Heart right ventricle (tissue), 16 donors: Measurements from ENCODE around the gene KCNAB2. TPM values are rescaled to one million over a fixed set of nuclear protein-coding genes. Genes with fewer than 3 reads are reported as not detected.

Source experiments
- ATAC-seq, 8 donors: fragments of 200-7000 bp; cut with Tn5 transposase; one replicate each; pipeline ENCODE4 v1.9.1; 2020; ENCODE audit warnings: mild to moderate bottlenecking in 8 of 8, moderate library complexity in 8 of 8, moderate number of reproducible peaks in 1 of 8
- DNase-seq, 2 donors: peaks; one replicate each; pipeline ENCODE4 v3.0.0-alpha.2; 2020
- H3K27ac ChIP-seq, 10 donors: fragments of 200-600 bp; sonication (generic) in 2 of 10; one replicate each; pipeline versions ENCODE4 v1.5.0 to v1.8.0; 2020 to 2022; ENCODE audit warnings: mild to moderate bottlenecking in 3 of 10
- H3K27me3 ChIP-seq, 7 donors: fragments of 200-600 bp; one replicate each; pipeline ENCODE4 v1.8.0; 2021 to 2022; ENCODE audit warnings: mild to moderate bottlenecking in 2 of 7
- H3K36me3 ChIP-seq, 9 donors: fragments of 200-600 bp; sonication (generic) in 1 of 9; one replicate each; pipeline versions ENCODE4 v1.5.0 to v1.8.0; 2020 to 2022; ENCODE audit warnings: mild to moderate bottlenecking in 2 of 9
- H3K4me1 ChIP-seq, 9 donors: fragments of 200-600 bp; sonication (generic) in 1 of 9; one replicate each; pipeline versions ENCODE4 v1.5.0 to v1.8.0; 2020 to 2022; ENCODE audit warnings: mild to moderate bottlenecking in 4 of 9
- H3K4me3 ChIP-seq, 10 donors: fragments of 200-600 bp; sonication (generic) in 2 of 10; one replicate each; pipeline versions ENCODE4 v1.5.0 to v1.8.0; 2020 to 2022; ENCODE audit warnings: mild to moderate bottlenecking in 7 of 10, moderate library complexity in 2 of 10
- H3K9me3 ChIP-seq, 11 donors: fragments of 200-600 bp in 10 of 11; sonication (generic) in 2 of 11; one replicate each; pipeline versions ENCODE4 v1.5.0 to v1.8.0; 2013 to 2022; ENCODE audit warnings: mild to moderate bottlenecking in 2 of 11, control low read depth in 1 of 11, moderate library complexity in 1 of 11
- WGBS, 2 donors: extraction: QIAGEN DNeasy Blood & Tissue Kit; methylation state at CpG; one replicate each; pipeline ENCODE4 v1.1.7; 2013; ENCODE audit warnings: inconsistent platforms in 1 of 2; 5-methylcytosine and 5-hydroxymethylcytosine counted together
- intact Hi-C, 10 donors: fragments of 100-400 bp; cut with DNase I; formaldehyde crosslinking; loops; one replicate each; pipeline versions ENCODE4 v1.11.1 to v1.14.2; 2022
- polyA plus RNA-seq, 2 donors: library from polyadenylated mRNA; stranded (reverse); fragments of 200-250 nt; gene quantifications; one replicate each; pipeline ENCODE4 v1.2.3, GENCODE V29; 2013
- total RNA-seq, 10 donors: library from RNA; stranded (reverse); fragmentation: NEBNext Ultra II Directional in 3 of 10; extraction: Animal tissue kit (Norgen Biotek cat#: 25700) in 3 of 10; gene quantifications; one replicate each; pipeline versions ENCODE4 v1.2.1 to v1.2.4, GENCODE V29; 2021 to 2023
- TF ChIP-seq, protein P1 (sequence below), 9 donors: fragments of 200-600 bp; sonication (generic) in 2 of 9; IDR thresholded peaks; one replicate each; pipeline versions ENCODE4 v1.5.0 to v1.8.0; 2021 to 2022; ENCODE audit warnings: antibody characterized with exemption in 9 of 9, mild to moderate bottlenecking in 5 of 9, moderate library complexity in 1 of 9
- donor health status: Arrhythmogenic right ventricular cardiomyopathy.
- donor health status: ischemic (EF 13 %, LVEDD 7.1; RV severe dilation, severe dysfunction).
- donor health status: healthy with polysubstance abuse.
- donor health status: DM: no; HTN: yes; CAD: no.
- donor health status: DM: no; HTN: no; CAD: no.
- donor health status: ischemic (EF 25% LVEDD 6.9; RV normal size, moderate dysfunction).
- donor health status: ischemic (EF 25% LVEDD 5.7; RV mildly dilated, moderate dysfunction).
- donor health status: healthy.
- donor health status: DM: yes; HTN: yes; CAD: no.
- donor health status: Ischemic cardiomyopathy.
- donor health status: ischemic (EF 35%, LVEDD 5.7; RV mildly dilated, moderate dysfunction).
- donor health status: nonischemic (EF 11% LVEDD 7.7; RV severe dilation, severe dysfunction).
- donor health status: DM: yes; HTN: yes; CAD: no.
- donor health status: PGD.
- donor health status: ischemic (EF 29% LVEDD 5.4; RV normal size, mild dysfunction).
- donor health status: nonischemic (EF 23%, LVEDD 6.1; RV moderate dilation, normal function).

The KCNAB2 gene
- total and polyA plus RNA-seq, 12 donors, result 4.7 to 41.5 (median 21.8) TPM

DNA sequence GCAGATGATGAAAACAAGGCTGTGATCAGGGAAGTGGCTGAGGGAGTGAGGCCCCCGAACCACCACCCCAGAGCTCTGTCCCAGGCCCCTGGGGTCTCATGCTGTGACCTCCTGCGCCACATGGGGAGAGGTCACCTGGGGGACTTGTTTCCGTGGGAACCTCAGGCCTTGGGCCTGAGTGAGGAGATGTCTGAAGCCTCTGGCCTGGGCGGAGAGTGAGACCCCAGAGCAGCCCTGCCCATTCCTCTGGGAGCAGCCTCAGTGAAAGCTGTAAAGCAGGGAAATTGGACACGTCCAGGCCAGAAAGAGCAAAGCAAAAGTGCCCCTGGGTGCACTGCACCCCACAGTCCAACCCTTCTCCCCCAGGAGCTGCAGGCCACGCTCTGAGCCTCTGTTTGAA lies 37.0 kb upstream of the KCNAB2 start:
- intact Hi-C loops, result no loop called here
- TF ChIP-seq, protein P1, sequence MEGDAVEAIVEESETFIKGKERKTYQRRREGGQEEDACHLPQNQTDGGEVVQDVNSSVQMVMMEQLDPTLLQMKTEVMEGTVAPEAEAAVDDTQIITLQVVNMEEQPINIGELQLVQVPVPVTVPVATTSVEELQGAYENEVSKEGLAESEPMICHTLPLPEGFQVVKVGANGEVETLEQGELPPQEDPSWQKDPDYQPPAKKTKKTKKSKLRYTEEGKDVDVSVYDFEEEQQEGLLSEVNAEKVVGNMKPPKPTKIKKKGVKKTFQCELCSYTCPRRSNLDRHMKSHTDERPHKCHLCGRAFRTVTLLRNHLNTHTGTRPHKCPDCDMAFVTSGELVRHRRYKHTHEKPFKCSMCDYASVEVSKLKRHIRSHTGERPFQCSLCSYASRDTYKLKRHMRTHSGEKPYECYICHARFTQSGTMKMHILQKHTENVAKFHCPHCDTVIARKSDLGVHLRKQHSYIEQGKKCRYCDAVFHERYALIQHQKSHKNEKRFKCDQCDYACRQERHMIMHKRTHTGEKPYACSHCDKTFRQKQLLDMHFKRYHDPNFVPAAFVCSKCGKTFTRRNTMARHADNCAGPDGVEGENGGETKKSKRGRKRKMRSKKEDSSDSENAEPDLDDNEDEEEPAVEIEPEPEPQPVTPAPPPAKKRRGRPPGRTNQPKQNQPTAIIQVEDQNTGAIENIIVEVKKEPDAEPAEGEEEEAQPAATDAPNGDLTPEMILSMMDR (IDR thresholded peaks at IDR 0.05), result no peak
- DNase-seq (no peak), ATAC-seq (no peak)
- no peaks in the 10 kb centered on the region for H3K36me3 ChIP-seq
- no peak overlapping the region for H3K4me3 ChIP-seq
- WGBS, 2 donors, result 74 to 78% methylated on average over 6 of the region's 6 CpGs
- H3K4me1 ChIP-seq, result peaks cover 4 to 24% (median 12%) of the 10 kb centered on the region in 9 donors
- no peaks in the 10 kb centered on the region for H3K27me3 ChIP-seq
- H3K27ac ChIP-seq, result no peak overlapping the region
- no peaks in the 10 kb centered on the region for H3K9me3 ChIP-seq

DNA sequence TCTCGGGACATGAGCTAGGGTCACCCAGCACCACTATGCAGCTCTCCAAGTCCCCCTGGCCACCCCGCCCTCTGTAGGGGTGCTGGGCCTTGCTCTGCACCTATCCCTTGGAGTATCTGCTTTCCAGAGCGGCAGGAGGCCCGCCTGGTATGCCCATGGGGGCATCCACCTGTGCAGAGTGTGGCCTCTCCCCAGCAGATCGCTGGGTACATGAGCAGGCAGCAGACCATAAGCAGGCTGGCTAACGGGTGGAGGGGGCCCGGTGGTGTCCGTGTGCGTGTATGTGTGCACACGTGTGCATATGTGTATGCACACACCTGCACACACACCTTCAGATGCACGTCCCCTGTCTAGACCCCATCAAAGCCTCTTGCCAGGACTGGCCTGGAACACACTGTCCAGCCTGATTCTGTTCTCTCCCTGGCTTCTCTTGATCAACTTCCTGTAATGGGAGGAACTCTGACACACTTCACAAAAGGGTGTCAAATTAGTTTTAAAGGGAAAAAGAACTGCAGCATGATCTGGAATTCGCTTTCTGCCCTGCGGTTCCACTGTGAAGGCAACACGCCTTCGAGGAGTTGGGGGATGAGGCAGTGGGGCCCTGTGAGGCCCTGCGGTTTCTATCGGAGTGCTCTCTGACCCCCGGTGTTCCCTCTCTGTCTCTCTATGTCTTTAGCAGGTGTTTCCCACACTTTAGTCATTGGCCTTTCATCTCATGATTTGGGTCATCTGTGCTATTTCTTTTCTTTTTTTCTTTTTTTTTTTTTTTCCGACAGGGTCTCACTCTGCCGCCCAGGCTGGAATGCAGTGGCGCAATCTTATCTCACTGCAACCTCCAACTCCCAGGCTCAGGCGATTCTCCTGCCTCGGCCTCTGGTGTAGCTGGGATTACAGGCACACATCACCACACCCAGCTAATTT lies 36.3 kb upstream of the KCNAB2 start:
- Histone ChIP-seq H3K27me3 (no peaks in the 10 kb centered on the region), H3K4me1 (peaks cover 4 to 31% (median 13%) of the 10 kb centered on the region in 9 donors), H3K36me3 (no peaks in the 10 kb centered on the region), H3K4me3 (no peak overlapping the region), H3K27ac (no peak overlapping the region), H3K9me3 (no peaks in the 10 kb centered on the region)
- intact Hi-C loops, result no loop called here
- TF ChIP-seq, protein P1 (IDR thresholded peaks at IDR 0.05), result no peak
- DNase-seq (no peak), ATAC-seq (no peak)
- 79 to 84% methylated on average over 23 of the region's 23 CpGs for WGBS, 2 donors

DNA sequence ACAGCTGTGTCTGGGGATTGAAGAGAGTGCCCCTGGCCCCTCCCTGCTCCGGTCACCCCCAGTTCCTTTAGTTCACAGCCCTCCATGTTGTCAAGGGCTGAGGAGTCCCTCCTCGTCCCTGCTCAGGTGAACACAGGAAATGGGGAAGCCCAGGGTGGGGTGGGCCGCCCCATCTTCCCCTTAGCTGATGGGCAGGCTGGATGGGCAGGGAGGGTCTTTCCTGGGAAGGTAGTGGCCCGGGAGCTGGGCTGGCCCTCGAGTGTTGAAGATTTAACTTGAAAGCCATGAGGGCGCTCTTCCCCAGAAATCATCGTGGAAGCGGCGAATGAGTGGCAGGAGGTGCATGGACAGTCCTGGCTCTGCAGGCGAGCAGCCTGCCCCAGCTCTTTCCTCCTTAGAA lies 35.1 kb upstream of the KCNAB2 start:
- no peaks in the 10 kb centered on the region for H3K27me3 ChIP-seq
- no peaks in the 10 kb centered on the region for H3K36me3 ChIP-seq
- H3K4me1 ChIP-seq, result peaks cover 4 to 42% (median 22%) of the 10 kb centered on the region in 9 donors
- TF ChIP-seq, protein P1 (IDR thresholded peaks at IDR 0.05), result no peak
- 79 to 85% methylated on average over 10 of the region's 10 CpGs for WGBS, 2 donors
- H3K4me3 ChIP-seq, result no peak overlapping the region
- no peak for ATAC-seq
- H3K9me3 ChIP-seq, result no peaks in the 10 kb centered on the region
- no peak overlapping the region for H3K27ac ChIP-seq
- intact Hi-C loops, result no loop called here
- DNase-seq, result no peak

DNA sequence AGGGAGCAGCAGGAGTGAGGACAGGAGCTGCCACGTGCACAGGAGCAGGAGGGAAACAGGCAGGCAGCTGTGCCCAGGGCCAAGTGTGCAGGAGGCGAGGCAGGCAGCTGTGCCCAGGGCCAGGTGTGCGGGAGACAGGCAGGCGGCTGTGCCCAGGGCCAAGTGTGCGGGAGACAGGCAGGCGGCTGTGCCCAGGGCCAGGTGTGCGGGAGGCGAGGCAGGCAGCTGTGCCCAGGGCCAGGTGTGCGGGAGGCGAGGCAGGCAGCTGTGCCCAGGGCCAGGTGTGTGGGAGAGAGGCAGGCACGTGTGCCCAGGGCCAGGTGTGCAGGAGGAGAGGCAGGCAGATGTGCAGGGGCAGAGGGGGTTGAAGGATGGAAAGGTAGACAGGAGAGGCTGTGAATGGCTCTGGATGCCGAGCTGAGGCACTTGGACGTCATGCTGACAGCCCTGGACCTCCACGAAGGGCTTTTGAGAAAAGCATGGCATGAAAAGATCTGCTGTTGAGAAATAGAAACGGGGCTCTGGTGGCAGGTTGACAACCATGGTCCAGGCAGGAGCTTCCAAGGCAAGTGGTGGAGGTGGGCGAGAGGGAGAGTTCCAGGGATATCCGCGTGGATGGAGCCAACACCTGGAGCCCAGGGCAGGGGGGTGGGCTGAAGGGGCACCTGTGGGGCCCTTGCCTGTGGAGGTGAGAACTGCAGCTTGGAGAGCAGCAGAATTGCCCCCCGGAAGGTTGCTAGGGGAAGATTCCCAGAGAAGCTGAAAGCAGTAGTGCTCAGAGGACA lies 34.3 kb upstream of the KCNAB2 start:
- Histone ChIP-seq H3K36me3 (no peaks in the 10 kb centered on the region), H3K27me3 (no peaks in the 10 kb centered on the region), H3K4me1 (peaks cover 4 to 50% (median 25%) of the 10 kb centered on the region in 9 donors), H3K4me3 (no peak overlapping the region), H3K9me3 (no peaks in the 10 kb centered on the region), H3K27ac (peak overlapping the region in 1 of 10 donors; percentile 11)
- WGBS, 2 donors, result 87 to 94% methylated on average over 19 of the region's 19 CpGs
- intact Hi-C loops, result no loop called here
- no peak for ATAC-seq
- TF ChIP-seq, protein P1 (IDR thresholded peaks at IDR 0.05), result no peak
- DNase-seq, result no peak
